Central memory CD8-positive, alpha-beta T cell (primary cell): ENCODE measurements around the gene ARAP1.

ENCODE experiments used
- ATAC-seq: fragments of 150-1000 bp; cut with Tn5 transposase; replicated peaks from 2 replicates; pipeline ENCODE4 v1.10.0; 2022; ENCODE audit warnings: mild to moderate bottlenecking, moderate FRiP score, moderate number of reproducible peaks; ENCODE audit not compliant: poor library complexity, severe bottlenecking; ENCODE audit errors: extremely low read depth
- DNase-seq, 2 donors: peaks; one replicate each; pipeline ENCODE4 v3.0.0; 2021; ENCODE audit warnings: low spot score in 2 of 2
- H3K27ac Mint-ChIP-seq: one replicate; pipeline ENCODE4 v1.8.0; 2022; ENCODE audit warnings: low read depth, mild to moderate bottlenecking, moderate library complexity, mixed read lengths
- H3K27me3 Mint-ChIP-seq: one replicate; pipeline ENCODE4 v1.8.0; 2022; ENCODE audit warnings: mixed read lengths
- H3K36me3 Mint-ChIP-seq: one replicate; pipeline ENCODE4 v1.8.0; 2022; ENCODE audit warnings: mild to moderate bottlenecking, moderate library complexity, mixed read lengths; ENCODE audit not compliant: insufficient read depth
- H3K4me1 Mint-ChIP-seq: one replicate; pipeline ENCODE4 v1.8.0; 2022; ENCODE audit warnings: mixed read lengths
- H3K4me3 Mint-ChIP-seq: one replicate; pipeline ENCODE4 v1.8.0; 2022; ENCODE audit warnings: mild to moderate bottlenecking, moderate library complexity, mixed read lengths
- H3K9me3 Mint-ChIP-seq: one replicate; pipeline ENCODE4 v1.8.0; 2022; ENCODE audit warnings: mixed read lengths

ARAP1 gene

DNA sequence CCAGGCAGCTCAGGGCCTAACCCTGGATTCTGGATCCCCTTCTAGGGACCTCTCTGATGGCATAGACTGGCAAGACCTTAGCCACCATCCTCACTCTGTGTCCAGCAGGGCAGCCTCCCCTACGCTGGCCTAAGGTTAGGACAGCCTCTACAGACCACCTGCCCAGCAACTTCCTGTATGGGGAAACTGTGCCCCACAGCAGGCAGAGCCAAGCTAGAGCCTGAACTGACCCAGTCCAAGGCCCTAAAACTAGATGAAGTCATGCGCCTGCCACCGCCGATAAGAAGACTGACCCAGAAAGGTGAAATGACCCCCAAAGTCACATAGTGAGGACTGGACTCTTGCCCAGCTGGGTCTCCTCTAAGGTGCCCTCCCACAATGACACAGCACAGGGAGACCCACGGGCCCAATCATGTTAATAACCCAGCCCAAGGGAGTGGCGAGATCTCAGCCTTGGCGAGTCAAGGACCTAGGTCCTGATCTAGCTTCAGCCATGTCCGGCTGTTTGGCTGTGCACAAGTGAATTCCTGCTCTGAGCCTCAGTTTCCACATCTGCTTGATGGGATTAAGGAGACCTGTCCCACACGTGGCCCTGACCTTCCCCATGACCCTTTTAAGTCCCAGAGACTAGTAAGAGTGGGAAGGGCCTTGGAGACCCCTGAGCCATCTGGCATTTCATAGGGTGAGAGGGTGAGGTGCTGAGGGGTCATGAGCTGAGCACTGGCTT, 24.1 kb upstream of the ARAP1 start:
- Mint-ChIP-seq H3K27ac (no peak overlapping the region), H3K36me3 (peaks cover 2% of the 10 kb centered on the region), H3K4me1 (peaks cover 32% of the 10 kb centered on the region), H3K9me3 (no peaks in the 10 kb centered on the region), H3K27me3 (no peaks in the 10 kb centered on the region), H3K4me3 (no peak overlapping the region)
- no peak for DNase-seq
- no peak for ATAC-seq

DNA sequence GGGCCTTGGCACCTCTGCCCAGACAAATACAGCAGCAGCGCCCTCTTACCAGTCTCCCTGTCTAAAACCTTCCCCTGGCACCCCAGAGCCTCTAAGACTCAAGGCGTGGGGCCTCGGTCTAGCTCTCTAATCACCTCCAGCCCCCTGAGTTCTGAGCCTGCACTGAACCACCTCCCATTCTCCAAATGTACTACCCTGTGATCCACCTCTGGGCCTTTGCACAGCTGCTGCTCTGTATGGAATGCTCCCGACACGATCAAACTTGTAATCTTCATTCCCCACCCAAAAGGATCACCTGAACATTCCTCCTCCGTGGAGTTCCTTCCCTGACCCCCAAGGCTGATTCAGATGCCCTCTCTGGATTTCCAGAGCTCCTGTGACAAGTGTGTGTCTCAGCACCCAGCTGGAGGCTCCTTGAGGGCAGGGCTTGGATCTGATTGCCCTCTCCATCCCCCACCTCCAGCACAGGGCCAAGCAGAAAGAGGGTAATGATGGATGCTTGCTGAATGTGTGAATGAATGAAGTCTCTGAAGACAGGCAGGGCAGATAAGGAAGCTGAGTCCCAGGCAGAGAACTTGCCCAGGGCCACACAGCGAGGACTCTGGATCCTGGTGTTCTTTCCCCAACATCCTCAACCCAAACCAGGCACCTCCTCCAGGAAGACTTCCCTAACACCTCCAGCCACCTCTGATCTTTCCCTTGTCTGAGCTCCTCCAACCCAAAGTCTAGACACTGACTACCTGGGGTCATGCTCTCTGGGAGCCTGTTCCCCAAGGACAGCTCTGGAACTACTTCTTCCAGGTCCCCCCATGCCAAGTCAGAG, 23.3 kb upstream of the ARAP1 start:
- H3K36me3 Mint-ChIP-seq = no peaks in the 10 kb centered on the region

GRCh38 chr11:72774499-72774898, 22.3 kb upstream of the ARAP1 start:
- DNase-seq = no peak
- Mint-ChIP-seq H3K27ac (no peak overlapping the region), H3K4me1 (peaks cover 30% of the 10 kb centered on the region), H3K27me3 (no peaks in the 10 kb centered on the region), H3K4me3 (no peak overlapping the region), H3K36me3 (no peaks in the 10 kb centered on the region), H3K9me3 (no peaks in the 10 kb centered on the region)
- ATAC-seq = no peak

More for the DNA sequence above, 23.3 kb upstream of the ARAP1 start:
- H3K4me1 Mint-ChIP-seq = peaks cover 36% of the 10 kb centered on the region
- H3K27ac Mint-ChIP-seq = no peak overlapping the region
- no peaks in the 10 kb centered on the region for H3K27me3 Mint-ChIP-seq
- ATAC-seq = no peak
- H3K4me3 Mint-ChIP-seq = no peak overlapping the region
- DNase-seq = no peak
- H3K9me3 Mint-ChIP-seq = no peaks in the 10 kb centered on the region

DNA sequence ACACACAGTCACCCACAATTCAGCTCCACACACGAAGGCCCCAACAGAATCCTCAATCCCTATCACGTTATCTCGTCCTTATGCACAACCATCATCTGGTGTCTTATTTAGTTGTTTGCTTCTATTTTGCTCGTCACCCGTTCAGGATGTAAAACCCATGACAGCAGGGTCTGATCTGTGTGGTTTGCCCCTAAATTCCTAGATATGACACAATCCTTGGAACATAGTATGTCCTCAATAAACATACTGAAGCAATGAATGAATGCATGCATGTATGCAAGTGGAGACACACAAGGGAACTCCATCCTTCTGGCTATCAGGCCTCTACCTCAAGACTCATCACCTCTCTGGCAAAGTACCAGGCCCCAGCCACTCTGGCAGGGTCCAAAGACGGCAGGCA, 21.5 kb upstream of the ARAP1 start:
- Mint-ChIP-seq H3K27ac (no peak overlapping the region), H3K9me3 (no peaks in the 10 kb centered on the region), H3K27me3 (no peaks in the 10 kb centered on the region)

GRCh38 chr11:72773291-72773690, 21.1 kb upstream of the ARAP1 start:
- ATAC-seq = no peak
- no peaks in the 10 kb centered on the region for H3K9me3 Mint-ChIP-seq

More for the DNA sequence above, 21.5 kb upstream of the ARAP1 start:
- ATAC-seq (no peak), DNase-seq (no peak)
- H3K4me1 Mint-ChIP-seq = peaks cover 28% of the 10 kb centered on the region
- no peak overlapping the region for H3K4me3 Mint-ChIP-seq
- no peaks in the 10 kb centered on the region for H3K36me3 Mint-ChIP-seq

DNA sequence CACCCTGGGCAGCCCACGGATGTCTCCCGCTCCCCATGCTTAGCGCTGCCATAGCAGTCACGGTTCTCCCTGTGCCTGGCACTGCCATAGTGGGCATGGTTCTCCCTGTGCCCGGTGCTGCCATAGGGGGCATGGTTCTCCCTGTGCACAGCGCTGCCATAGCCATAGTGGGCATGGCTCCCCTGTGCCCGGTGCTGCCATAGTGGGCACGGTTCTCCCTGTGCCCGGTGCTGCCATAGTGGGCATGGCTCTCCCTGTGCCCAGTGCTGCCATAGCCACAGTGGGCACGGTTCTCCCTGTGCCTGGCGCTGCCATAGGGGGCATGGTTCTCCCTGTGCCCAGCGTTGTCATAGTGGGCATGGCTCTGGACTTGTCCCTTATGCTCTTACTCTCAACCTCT, 19.9 kb upstream of the ARAP1 start:
- Mint-ChIP-seq H3K27me3 (no peaks in the 10 kb centered on the region), H3K4me1 (peaks cover 23% of the 10 kb centered on the region), H3K9me3 (no peaks in the 10 kb centered on the region), H3K36me3 (no peaks in the 10 kb centered on the region), H3K4me3 (no peak overlapping the region), H3K27ac (peak overlapping the region; percentile 67)
- DNase-seq = no peak
- ATAC-seq = no peak

More at GRCh38 chr11:72773291-72773690, 21.1 kb upstream of the ARAP1 start:
- H3K36me3 Mint-ChIP-seq = no peaks in the 10 kb centered on the region
- no peaks in the 10 kb centered on the region for H3K27me3 Mint-ChIP-seq
- H3K4me1 Mint-ChIP-seq = peaks cover 28% of the 10 kb centered on the region
- peak overlapping the region; percentile 67 for H3K27ac Mint-ChIP-seq
- no peak for DNase-seq
- H3K4me3 Mint-ChIP-seq = no peak overlapping the region

DNA sequence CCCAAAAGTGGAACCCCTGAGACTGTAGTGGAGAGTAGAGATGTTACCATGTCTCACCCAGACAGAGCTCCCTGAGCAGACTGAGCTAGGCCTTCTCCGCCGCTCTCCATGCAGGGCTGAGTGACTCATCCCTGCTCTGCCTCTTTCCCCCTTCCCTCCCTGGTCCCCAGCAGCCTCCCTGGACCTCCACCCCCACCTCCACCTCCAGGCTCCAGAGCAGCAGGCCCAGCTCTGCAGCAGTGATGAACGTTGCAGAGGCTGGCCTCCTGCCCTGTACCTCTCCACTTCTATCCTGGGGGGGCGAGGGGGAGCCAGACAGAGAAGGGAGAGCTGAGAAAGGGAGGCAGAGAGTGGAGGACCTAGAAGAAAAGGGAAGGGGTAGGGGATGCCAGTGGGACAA, 19.3 kb upstream of the ARAP1 start:
- Mint-ChIP-seq H3K4me1 (peaks cover 19% of the 10 kb centered on the region), H3K4me3 (no peak overlapping the region), H3K36me3 (no peaks in the 10 kb centered on the region), H3K9me3 (no peaks in the 10 kb centered on the region), H3K27ac (no peak overlapping the region), H3K27me3 (no peaks in the 10 kb centered on the region)
- ATAC-seq = no peak
- no peak for DNase-seq

DNA sequence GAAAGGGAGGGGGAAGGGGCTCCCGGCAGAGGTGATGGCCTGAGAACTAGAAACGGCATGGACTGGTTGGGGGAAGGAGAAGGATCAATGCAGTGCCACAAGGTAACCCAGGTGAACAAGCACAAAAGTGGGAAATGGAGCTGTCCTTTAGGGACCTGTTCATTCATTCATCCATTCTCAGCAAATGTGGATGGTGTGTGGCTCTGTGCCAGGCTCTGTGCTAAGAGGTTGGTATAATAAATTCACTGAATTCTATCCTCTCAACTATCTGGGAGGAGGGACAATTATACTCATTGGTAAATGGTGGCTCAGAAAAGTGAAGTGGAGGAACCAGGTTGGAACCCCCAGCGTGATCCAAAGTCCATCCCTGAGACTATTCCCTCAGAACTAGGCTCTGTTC, 18.6 kb upstream of the ARAP1 start:
- no peaks in the 10 kb centered on the region for H3K36me3 Mint-ChIP-seq
- DNase-seq (no peak), ATAC-seq (no peak)
- H3K27ac Mint-ChIP-seq = no peak overlapping the region
- H3K9me3 Mint-ChIP-seq = no peaks in the 10 kb centered on the region
- no peak overlapping the region for H3K4me3 Mint-ChIP-seq
- H3K27me3 Mint-ChIP-seq = no peaks in the 10 kb centered on the region
- peaks cover 12% of the 10 kb centered on the region for H3K4me1 Mint-ChIP-seq

GRCh38 chr11:72769680-72770079, 17.5 kb upstream of the ARAP1 start:
- DNase-seq (no peak), ATAC-seq (no peak)
- no peaks in the 10 kb centered on the region for H3K9me3 Mint-ChIP-seq
- H3K27ac Mint-ChIP-seq = no peak overlapping the region
- H3K36me3 Mint-ChIP-seq = no peaks in the 10 kb centered on the region
- H3K4me1 Mint-ChIP-seq = peaks cover 11% of the 10 kb centered on the region
- no peaks in the 10 kb centered on the region for H3K27me3 Mint-ChIP-seq
- H3K4me3 Mint-ChIP-seq = no peak overlapping the region

DNA sequence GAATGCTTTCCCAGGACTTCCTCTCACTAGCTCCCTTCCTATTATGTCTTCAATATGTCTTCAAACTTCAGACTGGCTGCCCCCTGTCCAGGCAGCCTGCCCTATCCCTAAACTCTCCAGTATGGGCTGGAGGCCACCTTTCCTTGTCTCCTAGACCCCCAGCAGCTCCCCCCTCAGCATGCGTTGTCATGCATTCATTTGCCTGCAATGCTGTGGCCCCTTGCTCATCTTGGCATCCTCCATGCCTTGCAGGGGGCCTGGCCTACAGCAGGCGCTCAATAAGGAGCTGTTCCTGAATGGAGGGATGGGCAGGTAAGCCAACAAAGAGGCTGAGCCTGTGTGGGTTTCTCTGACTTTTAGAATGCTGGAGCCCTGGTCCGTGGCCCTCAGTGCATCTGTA, 16.4 kb upstream of the ARAP1 start:
- peaks cover 10% of the 10 kb centered on the region for H3K4me1 Mint-ChIP-seq
- no peak overlapping the region for H3K27ac Mint-ChIP-seq
- no peaks in the 10 kb centered on the region for H3K9me3 Mint-ChIP-seq
- no peaks in the 10 kb centered on the region for H3K36me3 Mint-ChIP-seq
- no peak overlapping the region for H3K4me3 Mint-ChIP-seq
- H3K27me3 Mint-ChIP-seq = no peaks in the 10 kb centered on the region
- no peak for DNase-seq
- ATAC-seq = no peak

DNA sequence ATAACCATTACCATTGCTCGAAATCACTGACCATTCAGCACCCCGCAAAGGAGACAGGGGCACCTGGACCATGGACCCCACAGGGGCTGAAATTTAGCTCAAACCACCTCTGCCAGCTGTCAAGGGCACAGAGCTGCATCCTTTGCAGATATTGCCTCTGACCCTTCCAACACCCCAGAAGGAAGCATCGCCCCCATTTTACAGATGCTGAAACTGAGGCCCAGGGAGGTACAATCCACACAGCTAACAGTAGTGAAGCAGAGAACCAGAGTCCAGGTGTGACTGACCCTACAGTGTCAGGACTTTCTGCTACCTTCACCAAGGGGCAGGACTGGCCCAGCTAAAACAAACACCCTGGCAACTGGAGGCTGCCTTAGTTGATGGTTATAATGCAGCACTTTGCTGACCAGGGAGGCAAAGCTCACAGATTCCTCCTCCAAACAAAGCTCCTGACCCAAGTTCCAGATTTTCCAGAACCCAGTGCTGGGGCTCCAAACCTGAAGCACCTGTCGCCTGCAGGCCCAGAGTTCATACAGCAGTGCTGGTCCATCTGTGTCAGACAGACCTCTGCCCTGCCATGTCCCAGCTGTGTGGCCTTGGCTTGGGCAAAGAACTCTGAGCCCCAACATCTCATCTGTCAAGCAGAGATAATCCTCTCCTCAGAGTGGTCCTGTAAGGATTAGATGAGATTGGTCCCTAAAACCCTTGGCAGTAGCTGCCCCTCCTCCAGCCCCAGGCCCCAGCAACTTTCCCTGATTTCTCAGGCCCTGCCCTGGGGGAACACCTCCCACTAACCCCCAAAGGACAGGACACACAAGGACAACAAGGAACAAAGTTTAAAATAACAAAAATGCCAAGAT, 15.2 kb upstream of the ARAP1 start:
- Mint-ChIP-seq H3K9me3 (no peaks in the 10 kb centered on the region), H3K27me3 (no peaks in the 10 kb centered on the region), H3K4me3 (no peak overlapping the region), H3K36me3 (no peaks in the 10 kb centered on the region), H3K4me1 (peaks cover 19% of the 10 kb centered on the region), H3K27ac (no peak overlapping the region)
- ATAC-seq (no peak), DNase-seq (no peak)

DNA sequence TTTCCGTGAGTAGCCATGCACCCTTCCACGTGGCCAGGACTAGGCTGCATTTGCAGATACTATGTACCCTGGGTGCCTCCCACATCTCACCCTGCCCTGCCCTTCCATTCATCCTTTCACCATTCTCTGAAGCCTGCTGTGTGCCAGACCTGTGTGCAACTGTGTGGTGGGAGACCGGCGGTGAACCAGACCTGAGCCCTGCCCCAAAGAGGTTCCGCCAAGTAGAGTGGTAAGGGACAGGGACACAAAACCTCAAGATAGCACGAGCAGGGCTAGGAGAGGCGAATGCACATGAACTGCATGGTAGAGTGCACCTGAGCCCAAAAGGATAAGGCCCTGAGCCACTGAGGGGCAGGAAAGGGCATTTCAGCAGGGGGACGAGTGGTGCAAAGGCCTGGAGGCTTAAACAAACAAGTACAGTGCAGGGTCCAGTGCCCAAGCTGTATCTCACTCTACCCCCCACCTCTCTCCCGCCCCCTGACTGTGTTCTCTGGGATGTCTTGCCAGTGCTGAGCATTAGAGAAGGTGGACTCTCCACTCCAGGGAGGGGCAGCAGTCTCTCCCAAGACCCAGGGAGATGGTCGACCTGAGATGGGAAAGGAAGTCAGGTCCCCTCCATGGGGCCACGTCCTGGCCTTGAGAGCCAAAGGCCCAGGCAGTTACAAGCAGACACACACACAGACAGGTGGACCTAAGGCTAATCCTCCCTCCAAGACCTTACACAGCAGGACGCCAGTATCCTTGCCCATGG, 14.1 kb upstream of the ARAP1 start:
- Mint-ChIP-seq H3K4me1 (peaks cover 21% of the 10 kb centered on the region), H3K27me3 (no peaks in the 10 kb centered on the region), H3K36me3 (no peaks in the 10 kb centered on the region), H3K27ac (no peak overlapping the region), H3K4me3 (no peak overlapping the region), H3K9me3 (no peaks in the 10 kb centered on the region)
- no peak for ATAC-seq
- no peak for DNase-seq
